WTC11 (cell line): ENCODE data around the gene NOTUM. TPM values are rescaled to one million over a fixed set of nuclear protein-coding genes. Genes with fewer than 3 reads are reported as not detected.

ENCODE experiments used
- ATAC-seq: fragments of 200-7000 bp; cut with Tn5 transposase; 2 replicates; pipeline ENCODE4 v1.10.0; 2021; ENCODE audit warnings: mild to moderate bottlenecking, moderate library complexity
- CTCF ChIA-PET: fragments of 300-600 bp; sonication (Branson Sonifier 250); formaldehyde crosslinking; loops from one replicate; lab custom pipeline; 2021; ENCODE audit warnings: antibody characterized with exemption; lab: Charles Lee
- POLR2A ChIA-PET: fragments of 350-600 bp; sonication (Branson Sonifier 250); formaldehyde crosslinking; loops from one replicate; lab custom pipeline; 2021; ENCODE audit warnings: antibody characterized with exemption; lab: Charles Lee
- DNase-seq: peaks from one replicate; pipeline ENCODE4 v3.0.0; 2021; ENCODE audit warnings: low spot score
- H3K27ac Mint-ChIP-seq: 2 replicates; pipeline ENCODE4 v1.8.0; 2021; ENCODE audit warnings: mixed read lengths
- H3K27me3 Mint-ChIP-seq: 2 replicates; pipeline ENCODE4 v1.8.0; 2021; ENCODE audit warnings: low read depth, mild to moderate bottlenecking, moderate library complexity, mixed read lengths
- H3K36me3 Mint-ChIP-seq: 2 replicates; pipeline ENCODE4 v1.8.0; 2021; ENCODE audit warnings: mixed read lengths
- H3K4me1 Mint-ChIP-seq: 2 replicates; pipeline ENCODE4 v1.8.0; 2022; ENCODE audit warnings: mixed read lengths
- H3K4me3 Mint-ChIP-seq: 2 replicates; pipeline ENCODE4 v1.8.0; 2021; ENCODE audit warnings: mild to moderate bottlenecking, moderate library complexity, mixed read lengths
- H3K9me3 Mint-ChIP-seq: 2 replicates; pipeline ENCODE4 v1.8.0; 2021; ENCODE audit warnings: mixed read lengths
- ATF6 ChIP-seq: sonication (generic); formaldehyde crosslinking; IDR thresholded peaks from 2 replicates; pipeline ENCODE4 v1.8.1; 2023; ENCODE audit warnings: mild to moderate bottlenecking, missing genetic modification reagents
- FOXK1 ChIP-seq: sonication (generic); formaldehyde crosslinking; IDR thresholded peaks from 2 replicates; pipeline ENCODE4 v1.8.0; 2022; ENCODE audit warnings: mild to moderate bottlenecking, moderate library complexity, missing genetic modification reagents
- GRHL2 ChIP-seq: fragments of 250-450 bp; sonication (Bioruptor Pico); IDR thresholded peaks from 2 replicates; pipeline ENCODE4 v1.8.0; 2022; ENCODE audit warnings: mild to moderate bottlenecking, moderate library complexity; ENCODE audit not compliant: insufficient replicate concordance, severe bottlenecking
- GTF2I ChIP-seq: fragments of 250-450 bp; sonication (Bioruptor Pico); conservative IDR thresholded peaks from 2 replicates; pipeline ENCODE4 v1.4.0; 2021; ENCODE audit warnings: mild to moderate bottlenecking
- IRF2 ChIP-seq: sonication (generic); formaldehyde crosslinking; IDR thresholded peaks from 2 replicates; pipeline ENCODE4 v1.8.0; 2022; ENCODE audit warnings: low read depth, missing genetic modification reagents, borderline replicate concordance
- JAZF1 ChIP-seq: fragments of 250-450 bp; sonication (Bioruptor Pico); IDR thresholded peaks from 2 replicates; pipeline ENCODE4 v1.9.0; 2021; ENCODE audit warnings: moderate library complexity, mild to moderate bottlenecking, inconsistent platforms
- JUN ChIP-seq: sonication (generic); formaldehyde crosslinking; IDR thresholded peaks from 2 replicates; pipeline ENCODE4 v1.8.0; 2023; ENCODE audit warnings: mild to moderate bottlenecking, missing genetic modification reagents
- MAX ChIP-seq: sonication (generic); formaldehyde crosslinking; IDR thresholded peaks from 2 replicates; pipeline ENCODE4 v1.8.0; 2022; ENCODE audit warnings: mild to moderate bottlenecking, missing genetic modification reagents
- NFATC4 ChIP-seq: fragments of 250-450 bp; sonication (Bioruptor Pico); IDR thresholded peaks from 2 replicates; pipeline ENCODE4 v1.9.0; 2021; ENCODE audit warnings: mild to moderate bottlenecking
- NFYB ChIP-seq: sonication (generic); formaldehyde crosslinking; conservative IDR thresholded peaks from 2 replicates; pipeline ENCODE4 v1.8.0; 2022; ENCODE audit warnings: low read depth, missing genetic modification reagents
- NR1H2 ChIP-seq: sonication (generic); formaldehyde crosslinking; IDR thresholded peaks from 2 replicates; pipeline ENCODE4 v1.9.0; 2021; ENCODE audit warnings: mild to moderate bottlenecking, moderate library complexity, missing genetic modification reagents
- NR2C2 ChIP-seq: sonication (generic); formaldehyde crosslinking; IDR thresholded peaks from 2 replicates; pipeline ENCODE4 v1.8.0; 2022; ENCODE audit warnings: mild to moderate bottlenecking, missing genetic modification reagents
- PRRX2 ChIP-seq: fragments of 250-450 bp; sonication (Bioruptor Pico); IDR thresholded peaks from 2 replicates; pipeline ENCODE4 v1.8.0; 2021; ENCODE audit warnings: mild to moderate bottlenecking
- RELA ChIP-seq: sonication (generic); formaldehyde crosslinking; IDR thresholded peaks from 2 replicates; pipeline ENCODE4 v1.8.1; 2022; ENCODE audit warnings: missing genetic modification reagents, mild to moderate bottlenecking, borderline replicate concordance
- SMAD3 ChIP-seq: sonication (generic); formaldehyde crosslinking; IDR thresholded peaks from 2 replicates; pipeline ENCODE4 v1.8.0; 2022; ENCODE audit warnings: missing genetic modification reagents, mild to moderate bottlenecking, borderline replicate concordance
- SP1 ChIP-seq: sonication (generic); formaldehyde crosslinking; conservative IDR thresholded peaks from 2 replicates; pipeline ENCODE4 v1.8.1; 2022; ENCODE audit warnings: missing genetic modification reagents
- TCF7 ChIP-seq: sonication (generic); formaldehyde crosslinking; IDR thresholded peaks from 2 replicates; pipeline ENCODE4 v1.8.0; 2022; ENCODE audit warnings: mild to moderate bottlenecking, low read depth, missing genetic modification reagents, moderate library complexity
- TEAD1 ChIP-seq: sonication (generic); formaldehyde crosslinking; IDR thresholded peaks from 2 replicates; pipeline ENCODE4 v1.8.0; 2022; ENCODE audit warnings: mild to moderate bottlenecking, missing genetic modification reagents
- USF1 ChIP-seq: sonication (generic); formaldehyde crosslinking; IDR thresholded peaks from 2 replicates; pipeline ENCODE4 v1.8.0; 2022; ENCODE audit warnings: mild to moderate bottlenecking, missing genetic modification reagents
- ZNF219 ChIP-seq: sonication (generic); formaldehyde crosslinking; IDR thresholded peaks from 2 replicates; pipeline ENCODE4 v1.8.0; 2023; ENCODE audit warnings: missing genetic modification reagents, mild to moderate bottlenecking, borderline replicate concordance
- ZNF671 ChIP-seq: fragments of 250-450 bp; sonication (Bioruptor Pico); IDR thresholded peaks from 2 replicates; pipeline ENCODE4 v1.8.0; 2021; ENCODE audit warnings: mild to moderate bottlenecking
- total RNA-seq: library from RNA; stranded (reverse); gene quantifications from 3 replicates; pipeline ENCODE4 v1.2.3, GENCODE V29; 2021
- TF ChIP-seq, protein P1 (sequence below): sonication (generic); formaldehyde crosslinking; IDR thresholded peaks from 2 replicates; pipeline ENCODE4 v1.8.1; 2022; ENCODE audit warnings: missing genetic modification reagents, borderline replicate concordance
- TF ChIP-seq, protein P2 (sequence below): sonication (generic); formaldehyde crosslinking; IDR thresholded peaks from 2 replicates; pipeline ENCODE4 v1.8.1; 2022; ENCODE audit warnings: mild to moderate bottlenecking, moderate library complexity, missing genetic modification reagents
- TF ChIP-seq, protein P3 (sequence below): sonication (generic); formaldehyde crosslinking; IDR thresholded peaks from 2 replicates; pipeline ENCODE4 v1.8.0; 2023; ENCODE audit warnings: mild to moderate bottlenecking, missing genetic modification reagents

NOTUM gene
- total RNA-seq, 1 experiment from 2014 or later: 1.7 TPM

DNA sequence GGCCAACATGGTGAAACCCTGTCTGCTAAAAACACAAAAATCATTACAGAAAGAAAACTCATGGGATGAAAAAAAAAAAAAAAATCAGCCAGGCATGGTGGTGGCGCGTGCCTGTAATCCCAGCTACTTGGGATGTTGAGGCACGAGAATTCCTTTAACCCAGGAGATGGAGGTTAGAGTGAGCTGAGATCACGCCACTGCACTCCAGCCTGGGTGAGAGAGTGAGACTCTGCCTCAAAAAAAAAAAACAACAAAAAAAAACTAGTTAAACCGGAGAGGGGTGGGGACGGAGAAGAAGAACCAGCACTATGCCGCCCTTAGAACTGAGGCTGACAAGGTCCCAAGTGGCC lies 7.4 kb upstream of the NOTUM start (continued):
- TF ChIP-seq, protein P1, sequence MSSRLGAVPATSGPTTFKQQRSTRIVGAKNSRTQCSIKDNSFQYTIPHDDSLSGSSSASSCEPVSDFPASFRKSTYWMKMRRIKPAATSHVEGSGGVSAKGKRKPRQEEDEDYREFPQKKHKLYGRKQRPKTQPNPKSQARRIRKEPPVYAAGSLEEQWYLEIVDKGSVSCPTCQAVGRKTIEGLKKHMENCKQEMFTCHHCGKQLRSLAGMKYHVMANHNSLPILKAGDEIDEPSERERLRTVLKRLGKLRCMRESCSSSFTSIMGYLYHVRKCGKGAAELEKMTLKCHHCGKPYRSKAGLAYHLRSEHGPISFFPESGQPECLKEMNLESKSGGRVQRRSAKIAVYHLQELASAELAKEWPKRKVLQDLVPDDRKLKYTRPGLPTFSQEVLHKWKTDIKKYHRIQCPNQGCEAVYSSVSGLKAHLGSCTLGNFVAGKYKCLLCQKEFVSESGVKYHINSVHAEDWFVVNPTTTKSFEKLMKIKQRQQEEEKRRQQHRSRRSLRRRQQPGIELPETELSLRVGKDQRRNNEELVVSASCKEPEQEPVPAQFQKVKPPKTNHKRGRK (CRISPR knock-in tag): no peak

DNA sequence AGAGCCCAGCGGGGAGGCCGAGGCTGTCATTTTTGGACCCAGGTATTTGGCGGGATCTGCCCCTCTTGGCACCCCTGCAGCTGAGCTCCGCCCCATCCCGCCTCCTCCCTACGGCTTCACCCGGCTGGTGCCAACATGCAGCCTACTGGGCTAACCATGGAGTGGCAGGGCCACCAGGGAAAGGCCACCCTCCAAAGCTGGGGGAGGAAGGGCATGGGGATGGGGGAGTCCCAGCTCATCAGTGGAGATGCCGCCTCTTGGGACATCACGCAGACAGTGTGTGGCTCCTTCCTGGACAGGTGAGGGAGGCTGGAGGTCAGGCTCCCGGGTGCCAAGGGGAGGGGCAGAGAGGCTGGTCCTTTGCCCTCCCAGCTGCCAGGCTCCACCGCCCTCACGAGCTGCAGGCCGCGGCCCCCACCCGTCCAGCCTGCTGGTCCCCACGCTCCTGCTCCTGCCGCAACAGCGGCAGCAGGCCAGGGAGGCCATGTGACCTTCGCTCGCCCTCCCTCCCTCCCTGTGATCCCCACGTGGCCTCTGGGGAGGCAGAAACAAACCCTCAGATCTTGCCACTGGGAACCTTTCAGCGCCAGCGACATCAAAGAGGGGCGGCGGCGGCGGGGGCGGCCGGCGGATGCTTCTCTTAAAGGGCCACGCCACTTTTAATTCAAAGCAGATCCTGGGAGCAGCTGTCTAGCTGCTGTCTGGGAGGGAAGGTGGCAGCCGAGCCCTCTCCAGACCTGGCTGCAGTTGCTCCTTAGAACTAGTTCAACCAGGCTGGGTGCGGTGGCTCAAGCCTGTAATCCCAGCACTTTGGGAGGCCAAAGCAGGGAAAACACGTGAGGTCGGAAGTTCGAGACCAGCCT lies 6.8 kb upstream of the NOTUM start:
- H3K27me3 Mint-ChIP-seq: peaks cover 68% of the 10 kb centered on the region
- no peak overlapping the region for H3K27ac Mint-ChIP-seq
- ChIA-PET CTCF (interaction anchor here (0.8 to 2.6 kb wide), 13 partner anchors 8 to 98 kb away, joined by 3 to 13 read pairs (median 5); partner anchors contain the start of genes DCXR and MAFG), POLR2A (interaction anchor here (2.1 kb wide), 1 partner anchor 9 kb away, joined by 7 read pairs; no protein-coding TSS in a partner anchor)
- DNase-seq (peak; percentile 78), ATAC-seq (peak; percentile 57)
- peaks cover 11% of the 10 kb centered on the region for H3K4me1 Mint-ChIP-seq
- peak overlapping the region; percentile 42 for H3K4me3 Mint-ChIP-seq
- peaks cover 6% of the 10 kb centered on the region; the same call in 1 of the 2 replicates for H3K9me3 Mint-ChIP-seq
- H3K36me3 Mint-ChIP-seq: 0 out of 2 replicates have a peak, but pooled peaks cover 4% of the 10 kb centered on the region
- TF ChIP-seq NR1H2 (CRISPR knock-in tag): no peak
- TF ChIP-seq NFYB: no peak
- no peak for TF ChIP-seq IRF2 (CRISPR knock-in tag)
- no peak for TF ChIP-seq JUN (CRISPR knock-in tag)
- no peak for TF ChIP-seq ZNF219 (CRISPR knock-in tag)
- TF ChIP-seq SP1 (CRISPR knock-in tag): no peak; the same call in 1 of the 2 replicates
- TF ChIP-seq MAX (CRISPR knock-in tag): peak; percentile 82; the same call in 1 of the 2 replicates
- TF ChIP-seq RELA: no peak
- TF ChIP-seq, protein P2, sequence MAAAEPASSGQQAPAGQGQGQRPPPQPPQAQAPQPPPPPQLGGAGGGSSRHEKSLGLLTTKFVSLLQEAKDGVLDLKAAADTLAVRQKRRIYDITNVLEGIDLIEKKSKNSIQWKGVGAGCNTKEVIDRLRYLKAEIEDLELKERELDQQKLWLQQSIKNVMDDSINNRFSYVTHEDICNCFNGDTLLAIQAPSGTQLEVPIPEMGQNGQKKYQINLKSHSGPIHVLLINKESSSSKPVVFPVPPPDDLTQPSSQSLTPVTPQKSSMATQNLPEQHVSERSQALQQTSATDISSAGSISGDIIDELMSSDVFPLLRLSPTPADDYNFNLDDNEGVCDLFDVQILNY (CRISPR knock-in tag): no peak
- no peak for TF ChIP-seq ATF6 (CRISPR knock-in tag)
- no peak for TF ChIP-seq SMAD3 (CRISPR knock-in tag)
- no peak for TF ChIP-seq NFATC4 (CRISPR knock-in tag)
- no peak for TF ChIP-seq JAZF1 (CRISPR knock-in tag)
- no peak for TF ChIP-seq PRRX2 (CRISPR knock-in tag)
- no peak for TF ChIP-seq GRHL2
- TF ChIP-seq TEAD1 (CRISPR knock-in tag): 0 out of 2 replicates have a peak, but pooled peaks have one; percentile 37
- TF ChIP-seq, protein P3, sequence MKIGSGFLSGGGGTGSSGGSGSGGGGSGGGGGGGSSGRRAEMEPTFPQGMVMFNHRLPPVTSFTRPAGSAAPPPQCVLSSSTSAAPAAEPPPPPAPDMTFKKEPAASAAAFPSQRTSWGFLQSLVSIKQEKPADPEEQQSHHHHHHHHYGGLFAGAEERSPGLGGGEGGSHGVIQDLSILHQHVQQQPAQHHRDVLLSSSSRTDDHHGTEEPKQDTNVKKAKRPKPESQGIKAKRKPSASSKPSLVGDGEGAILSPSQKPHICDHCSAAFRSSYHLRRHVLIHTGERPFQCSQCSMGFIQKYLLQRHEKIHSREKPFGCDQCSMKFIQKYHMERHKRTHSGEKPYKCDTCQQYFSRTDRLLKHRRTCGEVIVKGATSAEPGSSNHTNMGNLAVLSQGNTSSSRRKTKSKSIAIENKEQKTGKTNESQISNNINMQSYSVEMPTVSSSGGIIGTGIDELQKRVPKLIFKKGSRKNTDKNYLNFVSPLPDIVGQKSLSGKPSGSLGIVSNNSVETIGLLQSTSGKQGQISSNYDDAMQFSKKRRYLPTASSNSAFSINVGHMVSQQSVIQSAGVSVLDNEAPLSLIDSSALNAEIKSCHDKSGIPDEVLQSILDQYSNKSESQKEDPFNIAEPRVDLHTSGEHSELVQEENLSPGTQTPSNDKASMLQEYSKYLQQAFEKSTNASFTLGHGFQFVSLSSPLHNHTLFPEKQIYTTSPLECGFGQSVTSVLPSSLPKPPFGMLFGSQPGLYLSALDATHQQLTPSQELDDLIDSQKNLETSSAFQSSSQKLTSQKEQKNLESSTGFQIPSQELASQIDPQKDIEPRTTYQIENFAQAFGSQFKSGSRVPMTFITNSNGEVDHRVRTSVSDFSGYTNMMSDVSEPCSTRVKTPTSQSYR (CRISPR knock-in tag): no peak
- no peak for TF ChIP-seq TCF7 (CRISPR knock-in tag)
- TF ChIP-seq GTF2I: no peak
- TF ChIP-seq NR2C2 (CRISPR knock-in tag): no peak
- no peak for TF ChIP-seq ZNF671 (CRISPR knock-in tag)
- TF ChIP-seq USF1: peak; percentile 94
- peak; percentile 62; the same call in 1 of the 2 replicates for TF ChIP-seq FOXK1 (CRISPR knock-in tag)
- TF ChIP-seq, protein P1 (CRISPR knock-in tag): no peak
